HUES48 (cell line): ENCODE measurements around the gene TRAF7.

Experiments
- H3K27ac ChIP-seq: one replicate; pipeline ENCODE4 v1.7.0; 2013; ENCODE audit warnings: low read depth, low read length, inconsistent platforms
- H3K27me3 ChIP-seq: 2 replicates; pipeline ENCODE4 v1.6.1; 2013; ENCODE audit warnings: mild to moderate bottlenecking, low read length; ENCODE audit not compliant: control insufficient read depth, insufficient read depth
- H3K36me3 ChIP-seq: 2 replicates; pipeline ENCODE4 v1.6.1; 2013; ENCODE audit warnings: low read length; ENCODE audit not compliant: control insufficient read depth, insufficient read depth
- H3K4me1 ChIP-seq: 2 replicates; pipeline ENCODE4 v1.6.1; 2013; ENCODE audit warnings: mild to moderate bottlenecking, low read length; ENCODE audit not compliant: control insufficient read depth, insufficient read depth
- H3K4me3 ChIP-seq: 2 replicates; pipeline ENCODE4 v1.5.1; 2013; ENCODE audit warnings: mild to moderate bottlenecking, low read depth, low read length
- H3K9ac ChIP-seq: 2 replicates; pipeline ENCODE4 v1.6.1; 2013; ENCODE audit warnings: mild to moderate bottlenecking, low read depth, low read length, moderate library complexity
- H3K9me3 ChIP-seq: 2 replicates; pipeline ENCODE4 v1.6.1; 2013; ENCODE audit warnings: low read length; ENCODE audit not compliant: control insufficient read depth, insufficient read depth

Gene TRAF7

DNA sequence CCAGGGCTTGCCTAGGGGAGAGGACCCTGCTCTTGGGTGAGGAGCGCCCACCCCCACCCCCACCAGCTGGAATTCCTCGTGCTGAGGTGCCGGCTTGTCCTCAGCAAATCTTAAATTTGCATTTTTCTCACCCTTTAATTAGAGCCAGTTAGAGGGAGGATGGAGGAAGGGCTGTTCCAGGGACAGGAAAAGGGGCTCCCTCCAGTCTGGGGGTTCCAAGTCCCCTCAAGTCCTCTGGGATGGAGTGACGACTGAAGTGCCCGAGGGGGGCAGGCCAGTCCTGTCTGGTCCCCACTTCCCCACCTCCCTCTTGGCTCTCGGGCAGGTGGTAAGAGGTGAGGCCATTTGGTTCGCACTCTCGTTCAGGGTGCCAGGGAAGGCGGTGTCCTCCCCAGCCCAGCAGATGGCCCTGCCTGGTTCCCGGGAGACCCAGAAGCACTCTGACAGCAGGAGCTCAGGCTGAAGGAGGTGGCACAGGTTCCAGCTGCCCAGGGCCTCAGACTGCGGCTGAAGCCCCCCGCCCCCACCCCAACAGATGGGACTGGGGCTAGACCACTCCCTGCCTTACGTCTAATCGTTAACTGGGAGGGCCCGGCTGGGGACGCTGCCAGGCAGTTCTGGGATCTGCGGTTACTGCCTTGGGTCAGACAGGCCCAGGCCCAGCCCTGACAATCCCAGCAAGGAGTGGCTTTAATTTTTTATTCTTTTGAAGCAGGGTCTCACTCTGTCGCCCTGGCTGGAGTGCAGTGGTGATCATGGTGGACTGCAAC, 5.0 kb upstream of the TRAF7 start:
- peaks cover 21% of the 10 kb centered on the region for H3K4me1 ChIP-seq
- no peaks in the 10 kb centered on the region for H3K9me3 ChIP-seq
- H3K36me3 ChIP-seq: peaks cover 33% of the 10 kb centered on the region
- no peak overlapping the region; the same call in 1 of the 2 replicates for H3K9ac ChIP-seq
- H3K27me3 ChIP-seq: no peaks in the 10 kb centered on the region
- H3K4me3 ChIP-seq: peak overlapping the region; percentile 68; the same call in 1 of the 2 replicates
- peak overlapping the region; percentile 97 for H3K27ac ChIP-seq

- no peaks in the 10 kb centered on the region for H3K9me3 ChIP-seq
- peaks cover 33% of the 10 kb centered on the region for H3K36me3 ChIP-seq
- peak overlapping the region; percentile 97 for H3K27ac ChIP-seq
- no peaks in the 10 kb centered on the region for H3K27me3 ChIP-seq
- peak overlapping the region; percentile 22; the same call in 1 of the 2 replicates for H3K4me3 ChIP-seq
- peaks cover 21% of the 10 kb centered on the region for H3K4me1 ChIP-seq
- H3K9ac ChIP-seq: peak overlapping the region; percentile 7; the same call in 1 of the 2 replicates
Observed at GRCh38 chr16:2151188-2152091, 4.1 kb upstream of the TRAF7 start.

GRCh38 chr16:2152695-2153506, 2.7 kb upstream of the TRAF7 start:
- H3K27ac ChIP-seq: peak overlapping the region; percentile 97
- H3K4me3 ChIP-seq: peak overlapping the region; percentile 96
- no peaks in the 10 kb centered on the region for H3K27me3 ChIP-seq
- H3K9ac ChIP-seq: peak overlapping the region; percentile 99
- H3K9me3 ChIP-seq: no peaks in the 10 kb centered on the region
- peaks cover 32% of the 10 kb centered on the region for H3K4me1 ChIP-seq
- peaks cover 37% of the 10 kb centered on the region for H3K36me3 ChIP-seq

DNA sequence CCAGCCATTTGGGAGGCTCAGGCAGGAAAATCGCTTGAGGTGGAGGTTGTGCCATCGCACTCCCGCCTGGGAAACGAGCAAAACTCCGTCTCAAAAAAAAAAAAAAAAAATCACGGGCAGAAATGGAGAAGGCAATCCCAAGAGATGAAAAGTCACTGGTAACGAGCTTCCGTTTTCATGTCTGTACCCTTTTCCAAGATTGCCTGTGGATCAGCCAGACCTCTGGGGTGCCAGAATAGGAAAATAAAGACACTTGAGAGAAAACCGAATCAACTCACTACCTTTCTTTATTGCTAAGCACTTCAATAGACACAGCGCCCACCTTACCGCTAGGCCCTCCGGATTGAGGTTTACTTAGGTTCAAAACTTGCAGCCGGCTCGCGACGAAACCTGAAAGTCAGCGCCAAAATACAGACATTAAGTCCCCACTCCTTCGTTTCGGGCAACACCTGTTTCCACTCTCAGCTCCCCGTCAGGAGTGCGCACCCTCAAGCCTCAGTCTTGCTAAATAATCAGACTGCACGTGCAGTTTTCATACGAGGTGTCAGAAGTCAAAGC, 970 bp upstream of the TRAF7 start:
- no peaks in the 10 kb centered on the region for H3K27me3 ChIP-seq
- no peaks in the 10 kb centered on the region for H3K9me3 ChIP-seq
- H3K9ac ChIP-seq: peak overlapping the region; percentile 99
- H3K36me3 ChIP-seq: peaks cover 39% of the 10 kb centered on the region
- peak overlapping the region; percentile 96 for H3K4me3 ChIP-seq
- H3K27ac ChIP-seq: peak overlapping the region; percentile 97
- H3K4me1 ChIP-seq: peaks cover 30% of the 10 kb centered on the region

DNA sequence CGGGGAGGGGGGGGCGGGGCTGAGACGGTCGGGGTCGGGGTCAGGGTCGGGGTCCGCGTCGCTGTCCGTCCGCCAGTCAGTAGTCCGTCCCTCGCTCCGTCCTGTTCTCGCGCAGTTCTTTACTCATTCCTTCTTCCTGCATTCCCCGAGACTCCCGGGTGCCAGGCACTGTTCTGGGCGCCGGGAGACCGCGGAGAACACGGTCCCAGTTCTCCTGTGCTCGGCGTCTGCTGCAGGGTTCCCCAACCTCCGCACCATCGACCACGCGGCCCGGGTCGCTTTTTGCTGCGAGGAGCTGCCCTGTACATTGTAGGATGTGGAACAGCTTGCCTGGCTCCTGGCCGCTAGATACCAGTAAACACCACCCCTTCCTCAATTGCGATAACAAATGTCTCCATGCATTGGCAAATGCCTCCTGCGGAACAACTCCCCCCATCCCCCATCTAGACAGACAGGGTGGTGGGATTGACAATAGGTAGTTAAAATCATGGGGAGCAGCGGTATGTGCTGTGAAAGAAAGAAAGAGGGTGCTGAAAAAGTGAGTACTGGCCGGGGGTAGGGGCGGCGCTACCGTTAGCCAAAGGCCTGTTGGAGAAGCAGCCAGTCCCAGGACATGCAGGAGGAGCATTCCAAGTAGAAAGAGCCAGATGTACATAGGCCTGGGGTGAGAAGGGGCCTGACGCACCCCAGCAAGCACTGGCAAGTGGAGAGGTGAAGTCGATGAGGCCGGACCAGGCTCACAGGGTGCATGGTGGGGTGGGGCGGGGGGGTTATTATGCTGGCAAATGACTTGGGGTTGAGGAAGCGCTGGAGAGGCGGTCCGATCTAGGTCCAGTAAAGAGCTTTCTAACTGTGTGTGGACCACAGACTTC, 631 bp downstream of the TRAF7 start:
- peaks cover 22% of the 10 kb centered on the region for H3K4me1 ChIP-seq
- H3K36me3 ChIP-seq: peaks cover 39% of the 10 kb centered on the region
- H3K9me3 ChIP-seq: no peaks in the 10 kb centered on the region
- peak overlapping the region; percentile 99 for H3K4me3 ChIP-seq
- no peaks in the 10 kb centered on the region for H3K27me3 ChIP-seq
- peak overlapping the region; percentile 88 for H3K27ac ChIP-seq
- peak overlapping the region; percentile 88 for H3K9ac ChIP-seq

DNA sequence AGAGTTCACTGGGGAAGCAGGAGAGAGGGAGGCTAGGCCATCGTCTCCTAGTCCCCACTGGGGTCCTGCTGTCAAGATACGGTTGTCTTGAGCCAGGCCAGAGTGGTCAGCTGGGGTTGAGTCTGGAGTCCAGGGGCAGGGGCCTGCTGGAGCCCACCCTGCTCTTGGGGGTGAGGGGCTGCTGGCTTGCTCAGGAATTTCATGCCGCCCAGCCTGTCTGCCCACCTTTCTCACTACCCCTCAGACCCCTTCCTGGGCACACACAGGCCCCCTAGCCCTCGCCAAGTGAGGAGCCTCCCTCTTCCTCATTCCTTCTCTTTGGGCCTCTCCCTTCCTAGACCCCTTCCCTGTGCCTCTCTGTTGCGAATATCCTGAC, 1.3 kb downstream of the TRAF7 start:
- Histone ChIP-seq H3K27ac (no peak overlapping the region), H3K36me3 (peaks cover 41% of the 10 kb centered on the region), H3K9me3 (no peaks in the 10 kb centered on the region), H3K27me3 (no peaks in the 10 kb centered on the region), H3K4me3 (peak overlapping the region; percentile 99), H3K4me1 (peaks cover 16% of the 10 kb centered on the region), H3K9ac (no peak overlapping the region)

GRCh38 chr16:2157480-2158261, 2.1 kb downstream of the TRAF7 start:
- peaks cover 16% of the 10 kb centered on the region; the same call in 1 of the 2 replicates for H3K4me1 ChIP-seq
- H3K36me3 ChIP-seq: peaks cover 35% of the 10 kb centered on the region
- no peak overlapping the region for H3K9ac ChIP-seq
- H3K4me3 ChIP-seq: no peak overlapping the region
- no peaks in the 10 kb centered on the region for H3K9me3 ChIP-seq
- H3K27me3 ChIP-seq: no peaks in the 10 kb centered on the region
- H3K27ac ChIP-seq: no peak overlapping the region

- Histone ChIP-seq H3K27me3 (no peaks in the 10 kb centered on the region), H3K9me3 (no peaks in the 10 kb centered on the region), H3K36me3 (peaks cover 29% of the 10 kb centered on the region), H3K9ac (no peak overlapping the region), H3K4me3 (no peak overlapping the region), H3K4me1 (peaks cover 16% of the 10 kb centered on the region; the same call in 1 of the 2 replicates), H3K27ac (no peak overlapping the region)
Observed at GRCh38 chr16:2158262-2158638, 2.7 kb downstream of the TRAF7 start.

GRCh38 chr16:2159175-2159838, 3.7 kb downstream of the TRAF7 start:
- Histone ChIP-seq H3K9ac (no peak overlapping the region), H3K36me3 (peaks cover 22% of the 10 kb centered on the region), H3K9me3 (no peaks in the 10 kb centered on the region), H3K27me3 (no peaks in the 10 kb centered on the region), H3K27ac (peak overlapping the region; percentile 35), H3K4me1 (peaks cover 16% of the 10 kb centered on the region; the same call in 1 of the 2 replicates), H3K4me3 (no peak overlapping the region)
